Uterus (tissue), 2 donors: ENCODE data around the gene TCHHL1.

Source experiments
- POLR2A ChIP-seq, 2 donors: fragments of 450-650 bp; IDR thresholded peaks; one replicate each; pipeline ENCODE4 v1.6.1; 2016; ENCODE audit warnings: antibody characterized with exemption in 2 of 2, mild to moderate bottlenecking in 1 of 2, moderate library complexity in 1 of 2
- TF ChIP-seq, protein P1 (sequence below), 4 experiments: fragments of 200-600 bp in 2 of 4; fragments of 450-650 bp in 2 of 4; sonication (generic) in 2 of 4; IDR thresholded peaks; one replicate each; pipeline ENCODE4 v1.5.1; 2016 to 2019; ENCODE audit warnings: antibody characterized with exemption in 4 of 4, mild to moderate bottlenecking in 2 of 4, moderate library complexity in 1 of 4

DNA sequence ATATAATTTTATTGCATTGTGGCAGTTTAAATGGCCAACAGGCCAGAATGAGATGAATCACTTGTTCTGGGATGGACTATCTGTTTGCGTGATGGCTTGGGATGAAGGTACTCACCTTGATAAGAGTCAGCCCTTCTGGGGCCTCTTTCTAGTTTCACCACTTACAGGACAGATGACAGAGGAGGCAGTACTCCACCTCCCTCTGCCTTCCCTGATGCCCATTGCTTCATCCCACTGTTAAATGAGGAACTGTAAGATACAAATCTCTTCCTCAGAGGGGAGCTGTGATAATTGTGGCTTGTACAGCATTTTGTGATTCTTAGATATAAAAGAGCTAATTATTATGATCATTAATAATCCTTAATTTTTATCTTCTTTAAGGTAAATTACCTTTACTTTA, 30.1 kb upstream of the TCHHL1 start:
- TF ChIP-seq POLR2A (IDR thresholded peaks at IDR 0.05): no peak
- TF ChIP-seq, protein P1, sequence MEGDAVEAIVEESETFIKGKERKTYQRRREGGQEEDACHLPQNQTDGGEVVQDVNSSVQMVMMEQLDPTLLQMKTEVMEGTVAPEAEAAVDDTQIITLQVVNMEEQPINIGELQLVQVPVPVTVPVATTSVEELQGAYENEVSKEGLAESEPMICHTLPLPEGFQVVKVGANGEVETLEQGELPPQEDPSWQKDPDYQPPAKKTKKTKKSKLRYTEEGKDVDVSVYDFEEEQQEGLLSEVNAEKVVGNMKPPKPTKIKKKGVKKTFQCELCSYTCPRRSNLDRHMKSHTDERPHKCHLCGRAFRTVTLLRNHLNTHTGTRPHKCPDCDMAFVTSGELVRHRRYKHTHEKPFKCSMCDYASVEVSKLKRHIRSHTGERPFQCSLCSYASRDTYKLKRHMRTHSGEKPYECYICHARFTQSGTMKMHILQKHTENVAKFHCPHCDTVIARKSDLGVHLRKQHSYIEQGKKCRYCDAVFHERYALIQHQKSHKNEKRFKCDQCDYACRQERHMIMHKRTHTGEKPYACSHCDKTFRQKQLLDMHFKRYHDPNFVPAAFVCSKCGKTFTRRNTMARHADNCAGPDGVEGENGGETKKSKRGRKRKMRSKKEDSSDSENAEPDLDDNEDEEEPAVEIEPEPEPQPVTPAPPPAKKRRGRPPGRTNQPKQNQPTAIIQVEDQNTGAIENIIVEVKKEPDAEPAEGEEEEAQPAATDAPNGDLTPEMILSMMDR (IDR thresholded peaks at IDR 0.05): no peak
